Heart left ventricle (tissue), 13 donors: ENCODE results near the gene HTR4.

ENCODE experiments used
- POLR2A ChIP-seq, 2 donors: fragments of 450-650 bp; IDR thresholded peaks; one replicate each; pipeline ENCODE4 v1.6.1; 2017; ENCODE audit warnings: antibody characterized with exemption in 2 of 2, mild to moderate bottlenecking in 2 of 2, moderate library complexity in 2 of 2
- TF ChIP-seq, protein P1 (sequence below), 12 donors: fragments of 200-600 bp; sonication (generic) in 4 of 12; IDR thresholded peaks; one replicate each; pipeline versions ENCODE4 v1.5.0 to v1.8.0; 2018 to 2022; ENCODE audit warnings: antibody characterized with exemption in 12 of 12, mild to moderate bottlenecking in 5 of 12
- donor health status: ischemic (EF 13 %, LVEDD 7.1; RV severe dilation, severe dysfunction).
- donor health status: DM: no; HTN: yes; CAD: no.
- donor health status: DM: no; HTN: no; CAD: no.
- donor health status: ischemic (EF 25% LVEDD 6.9; RV normal size, moderate dysfunction).
- donor health status: ischemic (EF 25% LVEDD 5.7; RV mildly dilated, moderate dysfunction).
- donor health status: ischemic (EF 35%, LVEDD 5.7; RV mildly dilated, moderate dysfunction).
- donor health status: nonischemic (EF 11% LVEDD 7.7; RV severe dilation, severe dysfunction).
- donor health status: DM: yes; HTN: yes; CAD: no.
- donor health status: PGD.
- donor health status: ischemic (EF 29% LVEDD 5.4; RV normal size, mild dysfunction).
- donor health status: nonischemic (EF 23%, LVEDD 6.1; RV moderate dilation, normal function).

- TF ChIP-seq, protein P1, sequence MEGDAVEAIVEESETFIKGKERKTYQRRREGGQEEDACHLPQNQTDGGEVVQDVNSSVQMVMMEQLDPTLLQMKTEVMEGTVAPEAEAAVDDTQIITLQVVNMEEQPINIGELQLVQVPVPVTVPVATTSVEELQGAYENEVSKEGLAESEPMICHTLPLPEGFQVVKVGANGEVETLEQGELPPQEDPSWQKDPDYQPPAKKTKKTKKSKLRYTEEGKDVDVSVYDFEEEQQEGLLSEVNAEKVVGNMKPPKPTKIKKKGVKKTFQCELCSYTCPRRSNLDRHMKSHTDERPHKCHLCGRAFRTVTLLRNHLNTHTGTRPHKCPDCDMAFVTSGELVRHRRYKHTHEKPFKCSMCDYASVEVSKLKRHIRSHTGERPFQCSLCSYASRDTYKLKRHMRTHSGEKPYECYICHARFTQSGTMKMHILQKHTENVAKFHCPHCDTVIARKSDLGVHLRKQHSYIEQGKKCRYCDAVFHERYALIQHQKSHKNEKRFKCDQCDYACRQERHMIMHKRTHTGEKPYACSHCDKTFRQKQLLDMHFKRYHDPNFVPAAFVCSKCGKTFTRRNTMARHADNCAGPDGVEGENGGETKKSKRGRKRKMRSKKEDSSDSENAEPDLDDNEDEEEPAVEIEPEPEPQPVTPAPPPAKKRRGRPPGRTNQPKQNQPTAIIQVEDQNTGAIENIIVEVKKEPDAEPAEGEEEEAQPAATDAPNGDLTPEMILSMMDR (IDR thresholded peaks at IDR 0.05): no peak
- TF ChIP-seq POLR2A (IDR thresholded peaks at IDR 0.05): no peak
These were observed 15.2 kb downstream of the HTR4 start for GRCh38 chr5:148639081-148639480.
